Cortex of kidney (tissue), 1 donor: ENCODE measurements around the gene ANO3.

Source experiments
- DNase-seq: peaks from one replicate; lab custom pipeline; 2025; lab: John Stamatoyannopoulos, UW

ANO3 gene

DNA sequence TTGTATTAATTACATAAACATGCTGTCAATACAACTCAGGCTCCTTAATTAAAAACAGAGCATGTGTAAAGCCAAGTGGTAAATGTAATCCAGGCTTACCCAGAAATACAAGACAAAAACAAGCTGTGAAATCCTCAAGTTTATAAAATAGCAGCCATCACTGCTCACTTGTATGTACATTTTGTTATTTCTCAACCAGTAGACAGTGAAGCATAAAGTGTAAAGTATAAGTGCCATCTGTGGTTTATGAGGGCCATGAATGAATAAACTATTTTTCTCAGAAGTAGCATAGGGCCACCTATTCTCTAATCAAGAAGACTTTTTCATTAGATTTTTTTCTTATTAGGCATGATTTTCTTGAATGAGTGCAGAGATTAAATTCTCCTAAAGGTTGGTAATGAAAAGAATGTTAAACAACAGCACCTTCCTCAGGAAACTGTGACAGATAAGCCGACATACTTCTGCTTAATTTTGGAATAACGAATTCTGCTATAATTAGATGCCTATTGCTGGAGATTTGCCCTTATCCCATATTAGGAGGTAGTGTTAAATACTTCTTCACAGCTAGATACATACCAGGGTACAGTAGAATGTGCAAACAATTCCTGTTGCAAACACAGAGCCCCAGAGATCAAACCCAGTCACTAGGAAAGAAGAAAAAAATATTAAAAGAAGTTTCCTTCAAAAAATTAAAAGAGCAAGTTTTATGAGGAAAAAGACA lies 377.0 kb downstream of the ANO3 start:
- DNase-seq = no peak

DNA sequence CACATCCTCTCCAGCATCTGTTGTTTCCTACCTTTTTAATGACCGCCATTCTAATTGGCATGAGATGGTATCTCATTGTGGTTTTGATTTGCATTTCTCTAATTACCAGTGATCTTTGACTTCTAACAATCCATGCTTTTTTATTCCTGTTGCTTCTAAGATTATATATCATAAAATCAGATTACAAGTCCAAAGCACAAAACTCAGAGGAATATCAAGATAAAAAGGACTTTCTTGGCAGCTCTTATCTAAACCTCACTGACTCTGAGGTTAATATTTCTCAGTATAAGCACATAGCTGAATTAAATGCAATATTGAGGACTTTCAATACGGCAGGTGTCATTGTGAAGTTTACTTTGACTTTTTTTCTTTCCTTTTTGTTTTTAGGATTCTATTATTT lies 378.6 kb downstream of the ANO3 start:
- no peak for DNase-seq

DNA sequence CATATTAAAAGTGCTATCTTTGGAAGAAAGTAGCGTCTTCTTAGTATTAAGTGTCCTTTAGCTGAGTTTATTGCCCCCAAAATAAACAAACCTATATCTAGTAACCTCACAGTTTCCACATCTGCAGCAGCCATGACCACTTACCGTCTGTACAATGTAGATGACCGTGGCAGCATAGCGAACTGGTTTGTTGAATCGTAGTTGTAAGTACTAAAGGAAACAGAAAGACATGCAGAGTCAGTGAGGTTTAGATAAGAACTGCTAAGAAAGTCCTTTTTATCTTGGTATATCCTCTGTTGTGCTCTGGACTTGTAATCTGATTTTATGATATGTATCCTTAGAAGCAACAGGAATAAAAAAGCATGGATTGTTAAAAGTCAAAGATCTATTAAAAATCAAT lies 380.6 kb downstream of the ANO3 start:
- no peak for DNase-seq
